Stimulated activated CD8-positive, alpha-beta memory T cell treated with anti-CD3 and anti-CD28 coated beads, Interleukin-12 subunit alpha, Interleukin-12 subunit beta, amount 100 ng/mL, for 24 hours (primary cell): ENCODE data around the gene CRYAA.
"Not testable (repeated sequence)": the region's sequence is repeated elsewhere in the genome, so short reads cannot be mapped to it uniquely, and the experiment has no call there.

Experiments used
- DNase-seq: peaks from one replicate; pipeline ENCODE4 v3.0.0-alpha.2; 2020; ENCODE audit errors: extremely low read depth

CRYAA gene

DNA sequence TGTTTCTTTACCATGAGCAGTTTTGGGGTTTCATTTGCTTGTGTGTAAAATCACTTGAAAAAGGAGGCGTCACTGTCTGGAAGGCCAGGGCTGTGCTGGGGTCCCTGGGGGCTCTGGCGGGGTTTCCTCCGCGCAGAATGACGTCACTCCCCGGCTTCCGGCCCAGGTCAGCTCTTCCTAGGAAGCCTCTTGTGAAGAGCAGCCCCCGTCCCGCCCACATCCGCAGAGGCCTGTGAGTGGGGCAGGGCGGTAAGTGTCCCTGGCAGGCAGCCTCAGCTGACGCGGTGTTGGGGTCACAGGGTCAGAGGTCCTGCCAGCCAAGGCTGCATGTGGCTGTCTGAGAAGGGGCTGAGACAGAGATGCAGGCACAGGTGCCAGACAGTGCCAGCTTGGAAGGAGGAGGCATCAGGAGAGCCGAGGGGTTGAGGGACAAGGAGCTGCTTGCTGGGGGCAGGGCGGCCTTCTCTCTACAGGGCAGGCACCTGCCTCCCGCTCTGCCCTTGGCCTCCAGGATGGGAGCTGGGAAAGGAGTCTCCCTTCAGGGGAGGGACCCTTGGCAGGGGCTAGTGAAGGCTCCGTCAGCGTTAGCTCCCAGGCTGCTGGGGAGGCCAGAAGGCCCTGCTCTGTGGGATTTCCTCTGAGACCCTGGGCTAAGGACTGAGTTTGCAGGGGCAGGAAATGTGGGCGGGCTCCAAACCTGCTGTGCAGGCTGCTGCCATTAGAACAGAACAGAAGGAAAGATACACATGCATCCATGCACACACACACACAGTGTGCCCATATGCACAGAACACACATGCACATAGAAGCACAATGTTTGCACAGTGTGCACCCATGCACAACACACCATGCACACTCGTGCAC, 8.5 kb downstream of the CRYAA start:
- not testable (repeated sequence) for DNase-seq

DNA sequence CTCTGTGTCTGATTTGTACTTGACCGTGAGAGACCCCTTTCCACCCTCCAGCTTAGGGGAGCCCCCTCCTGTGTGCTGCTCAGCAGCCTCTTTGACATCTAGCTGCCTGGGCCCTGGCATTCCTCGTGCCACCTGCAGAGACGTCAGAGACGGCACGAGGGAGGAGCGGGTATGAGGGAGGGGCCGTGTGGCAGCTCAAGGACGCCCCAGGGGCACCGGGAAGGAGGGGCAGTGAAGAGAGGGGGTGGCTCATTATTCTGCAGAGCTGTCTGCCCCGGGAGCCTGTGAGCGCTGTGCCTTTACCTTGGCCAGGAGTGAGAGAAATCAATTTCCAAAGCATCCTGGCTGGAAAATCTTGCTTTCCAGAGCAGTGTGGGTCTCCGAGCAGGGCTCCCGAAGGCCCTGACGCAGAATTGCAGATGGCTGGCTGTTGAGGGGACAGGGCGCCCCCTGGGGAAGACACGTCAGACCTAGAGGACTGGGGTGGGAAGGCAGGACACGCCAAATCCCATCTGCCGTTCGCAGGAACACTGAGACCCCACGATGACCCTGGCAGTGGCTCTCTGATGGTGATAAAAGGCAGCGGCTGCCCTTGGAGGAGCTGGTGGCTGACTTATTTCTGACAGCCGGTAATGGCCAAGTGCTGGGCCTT, 9.5 kb downstream of the CRYAA start:
- not testable (repeated sequence) for DNase-seq

- not testable (repeated sequence) for DNase-seq
These were observed 12.2 kb downstream of the CRYAA start for GRCh38 chr21:43181033-43181432.

DNA sequence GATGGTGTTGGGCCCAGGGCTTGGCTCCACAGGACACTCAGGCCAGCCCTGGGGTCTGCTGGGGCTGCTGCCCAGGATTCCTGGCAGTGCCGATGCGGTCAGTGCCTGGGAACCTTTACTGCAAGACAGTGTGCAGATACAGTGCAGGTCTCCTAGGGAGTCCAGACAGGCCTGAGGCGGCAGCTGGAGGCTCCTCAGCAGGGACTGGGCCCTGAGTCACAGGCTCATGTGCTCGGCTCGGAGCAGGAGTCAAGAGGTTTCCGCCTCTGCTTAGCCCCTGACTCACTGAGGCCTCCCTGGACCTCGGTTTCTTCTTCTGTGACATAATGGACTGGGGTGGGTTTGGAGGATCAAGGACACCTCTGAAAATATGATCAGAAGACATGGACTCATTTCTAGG, 18.5 kb downstream of the CRYAA start:
- DNase-seq: not testable (repeated sequence)

DNA sequence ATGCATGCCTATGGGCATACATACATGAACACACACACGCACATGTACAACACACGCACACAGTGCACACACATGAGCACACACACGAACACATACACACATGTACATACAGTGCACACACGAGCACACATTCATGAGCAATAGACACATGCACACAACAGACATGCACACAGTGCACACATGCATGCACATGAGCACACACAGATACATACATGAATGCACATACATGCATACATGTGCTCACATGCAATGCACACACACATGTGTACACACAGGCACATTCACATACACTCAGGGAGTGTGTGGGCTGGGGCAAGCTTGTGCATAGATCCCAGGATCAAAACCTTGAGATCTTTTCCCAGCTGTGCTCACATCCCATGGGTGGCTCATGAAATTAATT, 18.9 kb downstream of the CRYAA start:
- DNase-seq: no peak

DNA sequence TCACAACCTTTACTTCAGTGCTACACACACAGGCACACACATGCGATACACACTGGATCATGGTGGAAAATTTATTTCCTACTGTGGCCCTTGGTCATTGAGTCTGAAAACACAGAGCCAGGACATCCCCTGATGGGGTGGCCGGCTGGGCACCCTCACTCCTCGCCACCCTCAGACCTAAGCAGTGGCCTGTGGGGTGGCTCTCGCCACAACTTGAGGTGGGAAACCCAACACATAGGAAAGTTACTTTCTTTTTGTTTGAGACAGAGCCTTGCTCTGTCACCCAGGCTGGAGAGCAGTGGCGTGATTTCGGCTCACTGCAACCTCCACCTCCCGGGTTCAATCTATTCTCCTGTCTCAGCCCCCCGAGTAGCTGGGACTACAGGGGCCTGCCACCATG, 19.4 kb downstream of the CRYAA start:
- DNase-seq: no peak

- DNase-seq: no peak
These were observed 19.9 kb downstream of the CRYAA start for GRCh38 chr21:43188592-43189210.

GRCh38 chr21:43189936-43190335, 21.1 kb downstream of the CRYAA start:
- DNase-seq: no peak

DNA sequence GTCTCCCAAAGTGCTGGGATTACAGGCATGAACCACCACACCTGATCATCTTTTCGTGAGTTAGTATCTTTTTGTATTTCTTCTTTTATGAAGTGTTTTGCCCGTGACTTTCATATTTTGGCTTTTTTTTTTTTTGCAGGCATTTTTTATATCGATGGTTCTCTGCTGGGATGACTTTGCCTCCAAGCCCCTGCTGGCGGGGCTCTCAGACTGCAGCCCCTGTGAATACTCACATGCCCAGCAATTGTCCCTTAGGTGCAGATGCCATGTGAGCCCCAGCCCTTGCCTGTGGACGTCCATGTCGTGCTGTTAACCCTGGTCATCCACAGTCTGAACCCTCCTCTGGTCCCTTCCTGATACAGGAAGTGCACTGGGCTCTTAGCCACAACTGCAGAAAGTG, 21.7 kb downstream of the CRYAA start:
- no peak for DNase-seq

GRCh38 chr21:43190951-43191350, 22.1 kb downstream of the CRYAA start:
- DNase-seq: no peak

- no peak for DNase-seq
These were observed 22.7 kb downstream of the CRYAA start for GRCh38 chr21:43191521-43191920.

- DNase-seq: no peak
These were observed 23.2 kb downstream of the CRYAA start for GRCh38 chr21:43191971-43192370.

- no peak for DNase-seq
These were observed 23.8 kb downstream of the CRYAA start for GRCh38 chr21:43192501-43193081.

GRCh38 chr21:43193088-43193650, 24.4 kb downstream of the CRYAA start:
- DNase-seq: no peak

- no peak for DNase-seq
These were observed 25.0 kb downstream of the CRYAA start for GRCh38 chr21:43193651-43194302.

DNA sequence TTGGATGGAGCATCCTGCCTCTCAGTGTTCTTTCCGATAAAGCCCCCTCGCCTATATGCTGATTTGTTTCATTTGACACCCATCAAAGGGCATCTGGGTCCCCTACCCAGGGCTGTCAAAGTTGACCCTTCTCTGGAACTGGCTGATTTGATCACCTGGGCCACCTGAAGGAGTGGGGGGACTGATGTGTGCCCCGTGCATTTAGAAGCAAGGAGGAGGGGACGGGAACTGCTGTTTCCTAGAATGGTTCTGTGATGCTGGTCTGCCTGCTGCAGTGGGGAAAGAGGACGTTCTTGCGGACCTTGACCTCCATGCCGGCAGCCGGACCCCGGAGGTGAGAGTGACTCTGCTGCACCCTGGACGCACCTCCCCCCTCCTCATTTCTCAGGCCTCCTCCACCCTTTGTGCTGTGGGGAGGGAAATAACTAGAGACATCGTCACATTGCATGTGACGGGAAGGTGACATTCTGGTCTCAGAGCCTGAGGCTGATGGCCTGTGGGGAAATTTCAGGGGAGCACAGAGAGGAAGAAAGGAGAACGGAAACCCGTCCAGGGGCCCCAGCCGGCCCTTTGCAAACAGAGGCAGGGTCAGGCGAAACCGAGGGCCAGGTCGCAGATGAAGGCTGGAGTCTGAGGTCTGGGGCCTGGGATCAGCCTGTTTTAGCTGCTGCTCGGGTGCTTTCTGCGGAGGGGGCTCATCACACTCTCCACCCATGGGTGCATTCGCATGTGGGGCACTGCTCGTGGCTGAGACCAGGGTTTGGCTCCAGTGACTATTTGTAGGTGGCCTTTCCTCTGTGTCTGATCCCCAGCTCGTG, 25.7 kb downstream of the CRYAA start:
- DNase-seq: no peak

- DNase-seq: no peak
These were observed 26.6 kb downstream of the CRYAA start for GRCh38 chr21:43195121-43196021.

GRCh38 chr21:43196826-43197225, 28.0 kb downstream of the CRYAA start:
- no peak for DNase-seq

- no peak for DNase-seq
These were observed 29.6 kb downstream of the CRYAA start for GRCh38 chr21:43198376-43198775.

GRCh38 chr21:43201491-43201890, 32.7 kb downstream of the CRYAA start:
- no peak for DNase-seq
